Mesothelial cell of epicardium (in vitro differentiated cells): Measurements from ENCODE around the gene CEP112. TPM values are rescaled to one million over a fixed set of nuclear protein-coding genes. Genes with fewer than 3 reads are reported as not detected.

Source experiments
- DNase-seq, 2 experiments: peaks; one replicate each; pipeline ENCODE4 v3.0.0; 2021; ENCODE audit warnings: low spot score in 2 of 2; ENCODE audit not compliant: unreplicated experiment in 2 of 2
- H3K27ac Mint-ChIP-seq: 2 replicates; pipeline ENCODE4 v1.8.0; 2021; ENCODE audit warnings: mixed read lengths
- H3K27me3 Mint-ChIP-seq: 2 replicates; pipeline ENCODE4 v1.8.0; 2021; ENCODE audit warnings: low read depth, mixed read lengths
- H3K36me3 Mint-ChIP-seq: 2 replicates; pipeline ENCODE4 v1.8.0; 2021; ENCODE audit warnings: mixed read lengths
- H3K4me1 Mint-ChIP-seq: 2 replicates; pipeline ENCODE4 v1.8.0; 2021; ENCODE audit warnings: mixed read lengths
- H3K4me3 Mint-ChIP-seq: 2 replicates; pipeline ENCODE4 v1.8.0; 2021; ENCODE audit warnings: mild to moderate bottlenecking, moderate library complexity, mixed read lengths
- H3K9me3 Mint-ChIP-seq: 2 replicates; pipeline ENCODE4 v1.8.0; 2021; ENCODE audit warnings: mixed read lengths
- total RNA-seq: library from RNA; stranded (reverse); gene quantifications from 3 replicates; pipeline ENCODE4 v1.2.1, GENCODE V29; 2021
- TF ChIP-seq, protein P1 (sequence below): fragments of 200-600 bp; sonication (generic); IDR thresholded peaks from one replicate; pipeline ENCODE4 v1.5.0; 2021; ENCODE audit warnings: antibody characterized with exemption; ENCODE audit not compliant: unreplicated experiment

The CEP112 gene
- total RNA-seq, 1 donor from 2014 or later = 24.0 TPM

DNA sequence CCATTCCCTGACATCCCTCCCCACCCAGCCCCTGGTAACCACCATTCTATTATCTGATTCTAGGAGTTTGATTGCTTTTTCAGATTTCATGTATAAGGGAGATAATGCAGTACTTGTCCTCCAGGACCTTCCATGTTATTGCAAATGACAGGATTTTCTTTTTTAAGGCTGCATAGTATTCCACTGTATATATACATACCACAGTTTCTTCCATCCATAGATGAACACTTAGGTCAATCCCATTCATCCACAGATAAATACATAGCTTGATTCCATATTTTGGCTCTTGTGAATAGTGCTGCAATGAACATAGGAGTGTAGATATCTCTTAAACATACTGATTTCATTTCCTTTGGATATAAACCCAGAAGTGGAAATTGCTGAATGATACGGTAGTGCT lies 183.3 kb downstream of the CEP112 start:
- no peak overlapping the region for H3K4me3 Mint-ChIP-seq
- no peak overlapping the region for H3K27ac Mint-ChIP-seq
- H3K27me3 Mint-ChIP-seq = no peaks in the 10 kb centered on the region
- TF ChIP-seq, protein P1, sequence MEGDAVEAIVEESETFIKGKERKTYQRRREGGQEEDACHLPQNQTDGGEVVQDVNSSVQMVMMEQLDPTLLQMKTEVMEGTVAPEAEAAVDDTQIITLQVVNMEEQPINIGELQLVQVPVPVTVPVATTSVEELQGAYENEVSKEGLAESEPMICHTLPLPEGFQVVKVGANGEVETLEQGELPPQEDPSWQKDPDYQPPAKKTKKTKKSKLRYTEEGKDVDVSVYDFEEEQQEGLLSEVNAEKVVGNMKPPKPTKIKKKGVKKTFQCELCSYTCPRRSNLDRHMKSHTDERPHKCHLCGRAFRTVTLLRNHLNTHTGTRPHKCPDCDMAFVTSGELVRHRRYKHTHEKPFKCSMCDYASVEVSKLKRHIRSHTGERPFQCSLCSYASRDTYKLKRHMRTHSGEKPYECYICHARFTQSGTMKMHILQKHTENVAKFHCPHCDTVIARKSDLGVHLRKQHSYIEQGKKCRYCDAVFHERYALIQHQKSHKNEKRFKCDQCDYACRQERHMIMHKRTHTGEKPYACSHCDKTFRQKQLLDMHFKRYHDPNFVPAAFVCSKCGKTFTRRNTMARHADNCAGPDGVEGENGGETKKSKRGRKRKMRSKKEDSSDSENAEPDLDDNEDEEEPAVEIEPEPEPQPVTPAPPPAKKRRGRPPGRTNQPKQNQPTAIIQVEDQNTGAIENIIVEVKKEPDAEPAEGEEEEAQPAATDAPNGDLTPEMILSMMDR = no peak
- peaks cover 31% of the 10 kb centered on the region for H3K9me3 Mint-ChIP-seq
- no peak for DNase-seq
- peaks cover 7% of the 10 kb centered on the region for H3K36me3 Mint-ChIP-seq
- H3K4me1 Mint-ChIP-seq = peaks cover 4% of the 10 kb centered on the region

DNA sequence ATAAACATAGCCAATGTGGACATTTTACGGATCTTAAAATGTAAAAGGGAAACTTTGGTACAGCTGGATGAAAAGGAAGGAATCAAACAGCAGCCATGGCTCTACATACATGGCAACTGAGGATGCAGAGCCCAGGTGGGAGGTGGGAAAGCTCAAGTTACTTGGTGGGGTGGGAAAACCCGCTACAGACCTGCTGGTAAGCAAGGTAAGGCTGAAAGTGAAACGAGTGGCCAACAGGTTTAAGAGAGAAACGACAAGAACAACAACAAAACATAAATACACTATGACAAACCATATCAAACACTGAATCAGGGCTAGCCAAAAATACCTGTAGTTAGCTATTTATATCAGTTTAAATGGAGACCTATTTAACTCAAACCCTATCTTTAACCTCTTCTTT lies 185.3 kb downstream of the CEP112 start:
- TF ChIP-seq, protein P1 = no peak
- Mint-ChIP-seq H3K4me3 (no peak overlapping the region), H3K9me3 (peaks cover 27% of the 10 kb centered on the region), H3K27me3 (no peaks in the 10 kb centered on the region), H3K4me1 (peaks cover 4% of the 10 kb centered on the region), H3K27ac (no peak overlapping the region), H3K36me3 (peaks cover 7% of the 10 kb centered on the region)
- no peak for DNase-seq

DNA sequence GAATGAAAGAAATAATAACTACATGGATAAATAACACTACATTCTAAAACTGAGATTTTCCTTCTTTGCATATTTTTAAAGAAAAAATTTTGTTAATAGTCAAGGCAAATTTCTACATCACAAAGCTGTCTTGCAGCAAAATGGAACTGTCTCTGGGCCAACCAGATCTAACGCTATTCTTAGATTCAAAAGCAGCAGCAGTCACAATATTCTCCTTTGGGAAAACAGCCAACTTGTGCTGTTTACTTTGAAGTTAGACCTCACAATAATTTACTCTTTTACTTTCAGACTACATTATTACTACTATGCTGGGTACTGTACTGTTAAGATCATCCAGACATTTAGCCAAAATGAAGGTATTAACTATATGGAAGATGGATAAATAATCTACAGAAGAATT lies 189.1 kb downstream of the CEP112 start:
- Mint-ChIP-seq H3K27me3 (no peaks in the 10 kb centered on the region), H3K27ac (no peak overlapping the region), H3K9me3 (peaks cover 18% of the 10 kb centered on the region), H3K36me3 (peaks cover 13% of the 10 kb centered on the region), H3K4me1 (peaks cover 4% of the 10 kb centered on the region), H3K4me3 (no peak overlapping the region)
- no peak for DNase-seq
- TF ChIP-seq, protein P1 = no peak

DNA sequence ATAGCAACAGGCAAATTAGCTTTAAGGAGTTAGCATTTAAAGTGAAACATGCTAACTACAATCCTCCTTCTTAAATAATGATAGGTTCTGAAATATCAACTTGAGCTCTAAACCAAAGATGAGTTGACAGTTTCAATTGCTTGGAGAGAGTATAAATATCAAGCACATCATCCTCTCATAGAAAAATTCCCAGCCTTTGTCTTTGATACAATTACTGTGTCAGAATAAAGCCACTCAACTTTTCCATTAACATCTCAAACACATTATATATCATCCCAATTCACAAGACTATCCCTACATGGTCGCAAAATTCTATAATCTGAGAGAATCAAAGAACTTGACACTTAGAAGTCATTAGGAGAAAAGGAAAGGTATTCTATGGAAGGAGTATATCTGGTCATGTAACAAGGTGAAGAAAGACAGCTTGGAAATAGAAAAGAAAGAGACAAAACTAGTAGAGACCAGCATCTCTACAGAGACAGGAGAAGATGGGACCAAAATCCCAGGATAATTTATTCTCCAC lies 189.8 kb downstream of the CEP112 start:
- DNase-seq = no peak
- TF ChIP-seq, protein P1 = no peak

DNA sequence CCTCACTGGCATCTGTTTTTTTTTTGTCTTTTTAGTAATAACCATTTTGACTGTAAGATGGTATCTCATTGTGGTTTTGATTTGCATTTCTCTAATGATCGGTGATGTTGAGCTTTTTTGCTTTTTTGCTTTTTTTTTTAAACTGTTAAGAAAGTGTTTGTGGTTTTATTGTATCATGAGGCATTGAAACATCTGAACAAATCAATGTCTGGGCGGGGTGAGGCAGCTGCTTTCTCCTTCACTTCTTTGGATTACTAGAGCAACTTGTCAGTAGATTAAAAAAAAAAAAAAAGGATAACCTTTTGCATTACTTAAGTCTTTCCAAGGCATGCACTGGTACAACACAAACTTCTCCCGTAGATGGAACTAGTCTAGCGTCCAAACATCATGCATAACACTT lies 191.7 kb downstream of the CEP112 start:
- Mint-ChIP-seq H3K4me3 (no peak overlapping the region), H3K9me3 (peaks cover 18% of the 10 kb centered on the region), H3K4me1 (no peaks in the 10 kb centered on the region), H3K27me3 (no peaks in the 10 kb centered on the region), H3K36me3 (peaks cover 13% of the 10 kb centered on the region), H3K27ac (no peak overlapping the region)
- no peak for DNase-seq
- TF ChIP-seq, protein P1 = no peak

More for the DNA sequence above, 189.8 kb downstream of the CEP112 start:
- Mint-ChIP-seq H3K4me1 (no peaks in the 10 kb centered on the region), H3K9me3 (peaks cover 18% of the 10 kb centered on the region), H3K27ac (no peak overlapping the region), H3K27me3 (no peaks in the 10 kb centered on the region), H3K36me3 (peaks cover 13% of the 10 kb centered on the region), H3K4me3 (no peak overlapping the region)

DNA sequence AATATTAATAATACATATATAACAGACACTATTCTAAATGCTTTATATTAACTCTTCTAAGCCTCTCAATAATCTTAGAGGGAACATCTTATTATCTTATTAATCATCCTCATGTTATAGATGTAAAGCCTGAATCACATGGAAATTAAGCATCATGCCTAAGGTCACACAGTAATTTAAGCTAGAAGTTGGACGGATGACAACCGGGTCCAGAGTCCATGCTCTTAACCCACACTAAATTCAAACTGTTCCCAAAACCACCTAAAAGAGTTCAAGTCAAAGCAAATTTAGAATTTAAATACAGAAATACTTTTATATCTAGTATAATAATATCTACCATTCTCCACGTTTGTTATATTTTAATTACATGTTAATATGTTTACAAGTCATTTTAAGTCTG lies 193.3 kb downstream of the CEP112 start:
- no peak for DNase-seq
- Mint-ChIP-seq H3K27ac (no peak overlapping the region), H3K36me3 (peaks cover 6% of the 10 kb centered on the region), H3K9me3 (peaks cover 11% of the 10 kb centered on the region), H3K4me1 (no peaks in the 10 kb centered on the region), H3K27me3 (no peaks in the 10 kb centered on the region), H3K4me3 (no peak overlapping the region)
- TF ChIP-seq, protein P1 = no peak
